Mesenchymal stem cell (in vitro differentiated cells and primary cell): ENCODE measurements around the gene ZDHHC24.
"Not testable (repeated sequence)": the region's sequence is repeated elsewhere in the genome, so short reads cannot be mapped to it uniquely, and the experiment has no call there.

Experiments used
- DNase-seq: peaks from one replicate; pipeline ENCODE4 v3.0.0-alpha.2; 2013
- H2AFZ ChIP-seq: one replicate; pipeline ENCODE4 v1.6.1; 2013; ENCODE audit warnings: low read depth, mild to moderate bottlenecking, control low read depth, inconsistent platforms, low read length, moderate library complexity
- H2AK5ac ChIP-seq: 2 replicates; pipeline ENCODE4 v1.6.1; 2013; ENCODE audit warnings: low read length, moderate library complexity, mild to moderate bottlenecking, inconsistent platforms; ENCODE audit not compliant: severe bottlenecking
- H2BK120ac ChIP-seq: one replicate; pipeline ENCODE4 v1.6.1; 2013; ENCODE audit warnings: low read depth, mild to moderate bottlenecking, inconsistent platforms, low read length, moderate library complexity
- H2BK12ac ChIP-seq, 2 experiments: one replicate each; pipeline ENCODE4 v1.6.1; 2013; ENCODE audit warnings: inconsistent platforms in 2 of 2, low read length in 2 of 2, mild to moderate bottlenecking in 2 of 2, moderate library complexity in 2 of 2, control low read depth in 1 of 2
- H2BK15ac ChIP-seq: one replicate; pipeline ENCODE4 v1.6.1; 2013; ENCODE audit warnings: mild to moderate bottlenecking, low read depth, inconsistent platforms; ENCODE audit not compliant: poor library complexity, severe bottlenecking
- H2BK5ac ChIP-seq: 2 replicates; pipeline ENCODE4 v1.6.1; 2013; ENCODE audit warnings: low read depth, mild to moderate bottlenecking, low read length, control low read depth, inconsistent platforms; ENCODE audit not compliant: poor library complexity, severe bottlenecking
- H3K14ac ChIP-seq, 2 experiments: one replicate each; pipeline ENCODE4 v1.6.1; 2013; ENCODE audit warnings: inconsistent platforms in 2 of 2, low read length in 2 of 2, control low read depth in 1 of 2, mild to moderate bottlenecking in 1 of 2, moderate library complexity in 1 of 2
- H3K18ac ChIP-seq, 2 experiments: one replicate each; pipeline ENCODE4 v1.6.1; 2013; ENCODE audit warnings: inconsistent platforms in 2 of 2, low read length in 2 of 2, control low read depth in 1 of 2, low read depth in 1 of 2, mild to moderate bottlenecking in 1 of 2
- H3K23ac ChIP-seq, 2 experiments: one replicate each; pipeline ENCODE4 v1.6.1; 2013; ENCODE audit warnings: inconsistent platforms in 2 of 2, low read length in 2 of 2, mild to moderate bottlenecking in 2 of 2, moderate library complexity in 2 of 2, control low read depth in 1 of 2
- H3K27ac ChIP-seq: 2 replicates; pipeline ENCODE4 v1.5.1; 2013; ENCODE audit warnings: mild to moderate bottlenecking, moderate library complexity, low read length, control low read depth, inconsistent platforms; ENCODE audit not compliant: poor library complexity, severe bottlenecking
- H3K27me3 ChIP-seq, 2 experiments: 2 replicates each; pipeline versions ENCODE4 v1.6.1 to v1.7.0; 2013; ENCODE audit warnings: low read length in 2 of 2, mild to moderate bottlenecking in 2 of 2, moderate library complexity in 2 of 2, control low read depth in 1 of 2, inconsistent platforms in 1 of 2; ENCODE audit not compliant: control insufficient read depth in 1 of 2, insufficient read depth in 1 of 2
- H3K36me3 ChIP-seq, 2 experiments: 2 replicates each; pipeline versions ENCODE4 v1.6.1 to v1.7.0; 2013; ENCODE audit warnings: low read length in 2 of 2, control low read depth in 1 of 2, inconsistent platforms in 1 of 2, low read depth in 1 of 2, mild to moderate bottlenecking in 1 of 2; ENCODE audit not compliant: insufficient read depth in 2 of 2, control insufficient read depth in 1 of 2
- H3K4ac ChIP-seq, 2 experiments: one replicate each; pipeline ENCODE4 v1.6.1; 2013; ENCODE audit warnings: inconsistent platforms in 2 of 2, low read length in 2 of 2, mild to moderate bottlenecking in 2 of 2, moderate library complexity in 2 of 2, control low read depth in 1 of 2, low read depth in 1 of 2
- H3K4me1 ChIP-seq: 2 replicates; pipeline ENCODE4 v1.6.1; 2013; ENCODE audit warnings: low read depth, low read length, control low read depth; ENCODE audit not compliant: control insufficient read depth, insufficient read depth
- H3K4me2 ChIP-seq: 2 replicates; pipeline ENCODE4 v1.6.1; 2013; ENCODE audit warnings: low read length, mild to moderate bottlenecking, inconsistent platforms; ENCODE audit not compliant: poor library complexity, severe bottlenecking
- H3K4me3 ChIP-seq, 2 experiments: 2 replicates each; pipeline versions ENCODE4 v1.5.1 to v1.7.0; 2013; ENCODE audit warnings: low read length in 2 of 2, mild to moderate bottlenecking in 2 of 2, control low read depth in 1 of 2, low read depth in 1 of 2; ENCODE audit not compliant: insufficient read depth in 1 of 2
- H3K79me1 ChIP-seq: replicated peaks from 2 replicates; pipeline ENCODE4 v1.6.1; 2013; ENCODE audit warnings: mild to moderate bottlenecking, control low read depth, low read length, inconsistent platforms; ENCODE audit not compliant: poor library complexity, severe bottlenecking
- H3K9ac ChIP-seq: 2 replicates; pipeline ENCODE4 v1.7.0; 2013; ENCODE audit warnings: mild to moderate bottlenecking, low read length, moderate library complexity
- H3K9me3 ChIP-seq: 2 replicates; pipeline ENCODE4 v1.7.0; 2013; ENCODE audit warnings: mild to moderate bottlenecking, low read length; ENCODE audit not compliant: control insufficient read depth
- H4K8ac ChIP-seq: one replicate; pipeline ENCODE4 v1.6.1; 2013; ENCODE audit warnings: inconsistent platforms, mild to moderate bottlenecking, low read length, moderate library complexity
- H4K91ac ChIP-seq: one replicate; pipeline ENCODE4 v1.6.1; 2013; ENCODE audit warnings: mild to moderate bottlenecking, low read length, inconsistent platforms
- WGBS: methylation state at CpG from one replicate; pipeline ENCODE4 v1.1.7; 2013; ENCODE audit warnings: mixed read lengths; 5-methylcytosine and 5-hydroxymethylcytosine counted together

The ZDHHC24 gene

GRCh38 chr11:66544952-66545351, 896 bp downstream of the ZDHHC24 start:
- H2BK120ac ChIP-seq, H3K23ac ChIP-seq, H3K4ac ChIP-seq, H4K91ac ChIP-seq, H3K9me3 ChIP-seq, H2BK5ac ChIP-seq, H3K27ac ChIP-seq, H2BK15ac ChIP-seq, DNase-seq, H2BK12ac ChIP-seq, H3K18ac ChIP-seq, H2AK5ac ChIP-seq, H2AFZ ChIP-seq, H3K14ac ChIP-seq, H4K8ac ChIP-seq: not testable (repeated sequence)
- Histone ChIP-seq H3K36me3 (peaks cover 24 to 27% of the 10 kb centered on the region in 2 experiments), H3K9ac (peak overlapping the region; percentile 87), H3K4me3 (peak overlapping the region in 1 of 2 experiments; percentile 86), H3K79me1 (peaks cover 12% of the 10 kb centered on the region), H3K4me2 (peak overlapping the region; percentile 81), H3K27me3 (peaks cover 0 to 27% of the 10 kb centered on the region in 2 experiments), H3K4me1 (peaks cover 23% of the 10 kb centered on the region)
- 85% methylated on average over 14 of the region's 14 CpGs for WGBS

GRCh38 chr11:66543263-66544107, 2.4 kb downstream of the ZDHHC24 start:
- Histone ChIP-seq H3K9me3 (no peaks in the 10 kb centered on the region), H2AFZ (peak overlapping the region; percentile 1), H3K14ac (no peak overlapping the region), H3K9ac (peak overlapping the region; percentile 37), H4K8ac (peak overlapping the region; percentile 86), H3K27ac (no peak overlapping the region), H3K27me3 (peaks cover 0 to 15% of the 10 kb centered on the region in 2 experiments), H2BK5ac (no peak overlapping the region), H3K18ac (no peak overlapping the region), H3K4me3 (no peak overlapping the region), H3K79me1 (peaks cover 17% of the 10 kb centered on the region), H3K36me3 (peaks cover 27 to 40% of the 10 kb centered on the region in 2 experiments), H3K4ac (no peak overlapping the region), H2BK12ac (no peak overlapping the region), H4K91ac (peak overlapping the region; percentile 59), H3K23ac (no peak overlapping the region), H3K4me2 (peak overlapping the region; percentile 25), H2BK120ac (no peak overlapping the region), H2AK5ac (no peak overlapping the region), H3K4me1 (peaks cover 24% of the 10 kb centered on the region), H2BK15ac (no peak overlapping the region)
- 39% methylated on average over 26 of the region's 26 CpGs for WGBS
- DNase-seq: peak; percentile 69

- Histone ChIP-seq H2AFZ (no peak overlapping the region), H3K79me1 (peaks cover 17% of the 10 kb centered on the region), H2BK5ac (no peak overlapping the region), H2BK120ac (no peak overlapping the region), H3K27ac (no peak overlapping the region), H3K9ac (peak overlapping the region; percentile 59), H2BK12ac (no peak overlapping the region), H3K4me3 (no peak overlapping the region), H4K91ac (no peak overlapping the region), H2BK15ac (no peak overlapping the region), H3K9me3 (no peaks in the 10 kb centered on the region), H3K23ac (no peak overlapping the region), H3K4me2 (no peak overlapping the region), H3K36me3 (peaks cover 27 to 42% of the 10 kb centered on the region in 2 experiments), H3K4ac (no peak overlapping the region), H2AK5ac (no peak overlapping the region), H3K14ac (no peak overlapping the region), H3K4me1 (peaks cover 24% of the 10 kb centered on the region), H3K27me3 (peaks cover 0 to 9% of the 10 kb centered on the region in 2 experiments), H4K8ac (no peak overlapping the region), H3K18ac (no peak overlapping the region)
- 92% methylated on average over 10 of the region's 10 CpGs for WGBS
- DNase-seq: no peak
Observed at GRCh38 chr11:66542362-66542761, 3.5 kb downstream of the ZDHHC24 start.

- no peaks in the 10 kb centered on the region for H3K9me3 ChIP-seq
- H4K8ac ChIP-seq: no peak overlapping the region
- H2AK5ac ChIP-seq: no peak overlapping the region
- peaks cover 20% of the 10 kb centered on the region for H3K4me1 ChIP-seq
- peaks cover 0 to 4% of the 10 kb centered on the region in 2 experiments for H3K27me3 ChIP-seq
- H2BK120ac ChIP-seq: no peak overlapping the region
- no peak overlapping the region for H3K4ac ChIP-seq
- H2BK15ac ChIP-seq: no peak overlapping the region
- no peak overlapping the region for H2BK12ac ChIP-seq
- peak overlapping the region; percentile 59 for H3K9ac ChIP-seq
- no peak overlapping the region for H2AFZ ChIP-seq
- H3K27ac ChIP-seq: no peak overlapping the region
- H4K91ac ChIP-seq: no peak overlapping the region
- H3K79me1 ChIP-seq: peaks cover 17% of the 10 kb centered on the region
- H3K23ac ChIP-seq: no peak overlapping the region
- 98% methylated on average over 4 of the region's 4 CpGs for WGBS
- no peak overlapping the region for H3K4me2 ChIP-seq
- no peak overlapping the region for H3K18ac ChIP-seq
- no peak overlapping the region for H3K14ac ChIP-seq
- H3K36me3 ChIP-seq: peaks cover 28 to 47% of the 10 kb centered on the region in 2 experiments
- no peak overlapping the region for H3K4me3 ChIP-seq
- no peak for DNase-seq
- no peak overlapping the region for H2BK5ac ChIP-seq
Observed at GRCh38 chr11:66541892-66542291, 4.0 kb downstream of the ZDHHC24 start.
